Prostate gland (tissue), 2 donors: Measurements from ENCODE around the gene MICAL1.

Source experiments
- CTCF ChIP-seq, 4 experiments: fragments of 200-600 bp in 2 of 4; fragments of 450-650 bp in 2 of 4; sonication (generic) in 2 of 4; IDR thresholded peaks; 1 replicate in 3 of 4; 2 replicates in 1 of 4; pipeline ENCODE4 v1.5.1; 2016 to 2019; ENCODE audit warnings: antibody characterized with exemption in 4 of 4, mild to moderate bottlenecking in 2 of 4, moderate library complexity in 2 of 4
- POLR2AphosphoS5 ChIP-seq: sonication (generic); formaldehyde crosslinking; IDR thresholded peaks from one replicate; pipeline ENCODE4 v1.6.1; 2017; ENCODE audit warnings: antibody characterized with exemption

DNA sequence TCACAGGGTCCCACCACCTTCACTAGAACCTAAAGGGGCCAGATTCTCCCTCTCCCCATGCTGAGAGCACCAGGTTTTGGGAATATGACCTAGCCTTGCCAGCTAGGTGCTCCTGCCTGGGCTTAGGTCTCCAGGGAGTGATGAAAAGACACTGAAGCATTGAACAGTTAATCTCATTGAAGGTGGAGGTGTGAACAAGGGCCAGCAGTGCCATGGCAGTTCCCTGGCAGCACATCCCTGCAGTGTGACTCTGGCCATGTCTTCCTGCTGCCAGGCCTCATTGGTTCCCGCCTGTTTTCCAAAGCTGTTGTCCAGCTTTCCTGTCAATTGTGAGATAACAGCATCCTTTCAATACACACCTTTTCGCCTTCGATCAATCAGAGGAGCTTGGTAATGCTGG lies 26.1 kb downstream of the MICAL1 start:
- TF ChIP-seq CTCF (IDR thresholded peaks at IDR 0.05): no peak
- no peak for TF ChIP-seq POLR2AphosphoS5
